ENCODE results near the gene ZNF408.

Gene ZNF408

DNA sequence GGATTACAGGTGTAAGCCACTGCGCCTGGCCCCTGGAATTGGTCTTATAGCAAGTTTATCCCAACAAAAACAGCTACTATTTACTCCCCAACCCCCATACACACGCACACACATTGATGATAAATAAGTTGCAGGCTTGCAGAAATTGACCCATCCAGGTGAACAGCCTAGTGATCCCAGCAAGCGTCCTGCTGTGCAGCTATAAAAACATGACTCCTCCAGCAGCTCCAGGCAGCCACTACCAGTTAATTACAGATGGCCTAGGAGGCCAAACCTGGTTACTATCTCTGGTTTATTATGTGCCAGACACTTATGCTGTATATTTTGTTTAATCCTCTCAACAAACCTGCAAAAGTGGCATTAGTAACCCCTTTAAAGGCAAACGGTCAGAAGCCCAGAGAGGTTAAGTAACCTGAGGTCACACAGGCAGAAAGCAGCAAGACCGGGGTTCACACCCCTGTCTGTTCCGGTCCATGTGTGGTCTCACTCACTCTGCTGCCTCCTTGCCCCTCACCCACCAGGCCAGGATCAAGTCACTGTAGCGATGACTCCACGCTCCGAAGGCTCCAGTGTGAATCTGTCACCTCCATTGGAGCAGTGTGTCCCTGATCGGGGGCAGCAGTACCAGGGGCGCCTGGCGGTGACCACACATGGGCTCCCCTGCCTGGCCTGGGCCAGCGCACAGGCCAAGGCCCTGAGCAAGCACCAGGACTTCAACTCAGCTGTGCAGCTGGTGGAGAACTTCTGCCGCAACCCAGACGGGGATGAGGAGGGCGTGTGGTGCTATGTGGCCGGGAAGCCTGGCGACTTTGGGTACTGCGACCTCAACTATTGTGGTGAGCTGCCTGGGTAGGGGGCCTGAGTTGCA is 24.7 kb downstream of the ZNF408 start:
- in situ Hi-C loops (cut with MboI; ENCODE audit: low sequenced_read_pairs): no loop called here

- in situ Hi-C loops (cut with MboI; ENCODE audit: low sequenced_read_pairs): no loop called here
Observed at GRCh38 chr11:46726206-46726862, 25.5 kb downstream of the ZNF408 start.

DNA sequence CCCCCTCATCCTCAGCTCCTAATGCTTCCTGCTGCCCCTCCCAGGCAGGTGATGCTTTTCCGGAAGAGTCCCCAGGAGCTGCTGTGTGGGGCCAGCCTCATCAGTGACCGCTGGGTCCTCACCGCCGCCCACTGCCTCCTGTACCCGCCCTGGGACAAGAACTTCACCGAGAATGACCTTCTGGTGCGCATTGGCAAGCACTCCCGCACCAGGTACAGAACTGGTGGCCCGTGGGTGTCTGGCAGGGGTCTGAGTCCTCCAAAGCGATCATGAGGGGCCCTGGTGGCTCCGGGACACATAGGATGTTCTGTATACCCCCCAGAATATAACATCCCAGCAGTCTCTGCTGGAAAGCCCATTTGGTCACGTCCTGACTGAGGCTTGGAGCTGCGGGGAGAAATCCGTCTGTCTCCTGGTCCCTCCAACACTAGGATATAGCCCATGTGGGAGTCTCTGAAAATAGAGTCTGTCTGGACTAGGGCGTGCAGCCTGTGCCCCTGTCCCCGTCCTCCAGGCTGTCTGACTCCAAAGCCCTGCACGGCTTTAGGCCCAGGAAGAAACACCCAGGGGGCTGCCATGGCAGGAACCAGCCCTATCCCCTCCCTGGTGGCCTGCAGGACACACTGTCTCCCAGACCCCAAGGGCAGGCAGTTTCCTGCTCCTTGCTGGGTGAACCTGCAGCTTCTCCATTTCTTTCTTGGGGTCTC is 27.3 kb downstream of the ZNF408 start:
- in situ Hi-C loops (cut with MboI; ENCODE audit: low sequenced_read_pairs): no loop called here

DNA sequence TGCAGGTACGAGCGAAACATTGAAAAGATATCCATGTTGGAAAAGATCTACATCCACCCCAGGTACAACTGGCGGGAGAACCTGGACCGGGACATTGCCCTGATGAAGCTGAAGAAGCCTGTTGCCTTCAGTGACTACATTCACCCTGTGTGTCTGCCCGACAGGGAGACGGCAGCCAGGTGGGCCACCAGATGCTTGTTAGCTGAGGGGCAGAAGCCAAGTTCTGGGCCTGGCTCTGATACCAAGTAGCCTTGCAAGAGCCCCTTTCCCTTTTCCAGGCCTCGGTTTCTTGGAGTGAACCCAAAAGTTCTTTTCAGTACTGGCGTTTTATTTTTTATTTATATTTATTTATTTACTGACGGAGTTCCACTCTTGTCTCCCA is 27.8 kb downstream of the ZNF408 start:
- in situ Hi-C loops (cut with MboI; ENCODE audit: low sequenced_read_pairs): no loop called here

- in situ Hi-C loops (cut with MboI; ENCODE audit: low sequenced_read_pairs): no loop called here
Observed at GRCh38 chr11:46729110-46730027, 28.5 kb downstream of the ZNF408 start.

DNA sequence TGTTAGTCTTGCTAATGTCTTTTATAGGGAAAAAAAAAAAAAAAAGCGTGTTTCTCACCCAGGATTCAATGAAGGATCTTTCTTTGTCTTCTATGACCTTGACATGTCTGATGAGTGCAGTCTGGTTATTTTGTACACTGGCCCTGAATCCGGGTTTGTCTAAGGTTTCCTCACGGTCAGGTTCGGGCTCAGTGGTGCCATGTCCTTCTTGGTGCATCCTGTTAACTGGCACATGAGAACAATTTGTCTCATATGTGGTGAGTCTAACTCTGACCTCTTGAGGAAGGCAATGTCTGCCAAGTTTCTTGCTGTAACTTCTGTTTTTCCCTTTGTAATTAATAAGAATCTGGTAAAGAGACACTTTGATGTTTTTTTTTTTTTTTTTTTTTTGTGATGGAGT is 30.7 kb downstream of the ZNF408 start:
- in situ Hi-C loops (cut with MboI; ENCODE audit: low sequenced_read_pairs): no loop called here

- in situ Hi-C loops (cut with MboI; ENCODE audit: low sequenced_read_pairs): no loop called here
Observed at GRCh38 chr11:46733234-46733633, 32.4 kb downstream of the ZNF408 start.

DNA sequence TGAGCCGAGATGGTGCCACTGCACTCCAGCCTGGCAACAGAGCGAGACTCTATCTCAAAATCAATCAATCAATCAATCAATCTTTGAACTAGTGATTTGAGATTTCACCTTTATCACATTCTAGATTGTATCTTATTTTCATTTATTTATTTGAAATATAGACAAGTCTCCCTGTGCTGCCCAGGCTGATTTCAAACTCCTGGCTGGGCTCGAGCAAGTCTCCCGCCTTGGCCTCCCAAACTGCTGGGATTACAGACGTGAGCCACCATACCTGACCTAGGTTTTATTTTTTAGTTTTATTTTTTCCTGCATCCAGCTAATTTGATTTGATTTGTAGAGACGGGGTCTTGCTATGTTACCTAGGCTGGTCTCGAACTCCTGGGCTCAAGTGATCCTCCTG is 35.3 kb downstream of the ZNF408 start:
- in situ Hi-C loops (cut with MboI; ENCODE audit: low sequenced_read_pairs): no loop called here

DNA sequence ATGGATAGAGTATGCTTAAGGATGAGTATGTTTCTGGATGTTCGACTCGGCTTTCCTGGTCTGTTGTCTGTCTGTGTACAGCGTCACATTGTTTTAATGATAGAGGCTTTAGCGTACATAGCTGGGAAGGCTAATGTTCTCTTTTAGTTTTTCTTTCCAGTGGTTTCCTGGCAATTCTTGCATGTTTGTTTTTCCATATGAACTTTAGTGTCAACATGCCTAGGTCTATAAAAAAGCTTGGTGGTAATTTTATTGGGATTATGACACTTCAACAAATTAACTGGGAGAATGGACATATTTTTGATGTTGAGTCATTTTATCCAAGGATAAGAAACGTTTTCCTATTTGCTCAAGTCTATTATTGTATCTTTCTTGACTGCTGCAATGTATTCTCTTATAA is 35.8 kb downstream of the ZNF408 start:
- in situ Hi-C loops (cut with MboI; ENCODE audit: low sequenced_read_pairs): no loop called here

GRCh38 chr11:46737699-46738098 is 36.9 kb downstream of the ZNF408 start:
- in situ Hi-C loops (cut with MboI; ENCODE audit: low sequenced_read_pairs): no loop called here

DNA sequence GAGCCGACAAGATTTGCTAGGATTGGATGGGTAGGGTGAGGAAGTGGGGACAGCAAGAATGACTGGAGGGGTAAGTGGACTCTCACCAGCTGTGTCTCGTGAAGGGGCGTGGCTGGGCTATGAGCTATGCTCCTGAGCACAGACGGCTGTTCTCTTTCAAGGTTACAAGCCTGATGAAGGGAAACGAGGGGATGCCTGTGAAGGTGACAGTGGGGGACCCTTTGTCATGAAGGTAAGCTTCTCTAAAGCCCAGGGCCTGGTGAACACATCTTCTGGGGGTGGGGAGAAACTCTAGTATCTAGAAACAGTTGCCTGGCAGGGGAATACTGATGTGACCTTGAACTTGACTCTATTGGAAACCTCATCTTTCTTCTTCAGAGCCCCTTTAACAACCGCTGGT is 38.1 kb downstream of the ZNF408 start:
- in situ Hi-C loops (cut with MboI; ENCODE audit: low sequenced_read_pairs): no loop called here

- in situ Hi-C loops (cut with MboI; ENCODE audit: low sequenced_read_pairs): no loop called here
Observed at GRCh38 chr11:46741600-46742484, 41.0 kb downstream of the ZNF408 start.

DNA sequence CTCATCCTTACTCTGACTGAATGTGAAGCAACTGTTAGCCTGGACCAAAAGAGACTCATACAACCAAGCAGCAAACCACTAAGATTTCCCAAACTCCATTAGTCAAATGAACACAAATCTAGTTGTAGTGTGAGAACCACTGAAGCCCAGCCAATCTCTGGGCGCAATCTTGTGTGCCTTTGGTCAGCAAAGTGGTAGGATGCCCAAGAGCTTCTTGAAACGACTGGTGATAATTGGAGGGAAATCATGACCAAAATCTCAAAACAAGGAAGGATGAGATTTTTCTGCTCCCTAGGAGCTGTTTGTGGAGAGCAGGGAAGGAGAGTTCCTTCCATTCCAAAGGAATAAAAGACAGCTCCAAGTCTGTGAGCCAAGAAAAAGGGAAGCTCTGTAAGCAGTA is 42.2 kb downstream of the ZNF408 start:
- in situ Hi-C loops (cut with MboI; ENCODE audit: low sequenced_read_pairs): no loop called here

DNA sequence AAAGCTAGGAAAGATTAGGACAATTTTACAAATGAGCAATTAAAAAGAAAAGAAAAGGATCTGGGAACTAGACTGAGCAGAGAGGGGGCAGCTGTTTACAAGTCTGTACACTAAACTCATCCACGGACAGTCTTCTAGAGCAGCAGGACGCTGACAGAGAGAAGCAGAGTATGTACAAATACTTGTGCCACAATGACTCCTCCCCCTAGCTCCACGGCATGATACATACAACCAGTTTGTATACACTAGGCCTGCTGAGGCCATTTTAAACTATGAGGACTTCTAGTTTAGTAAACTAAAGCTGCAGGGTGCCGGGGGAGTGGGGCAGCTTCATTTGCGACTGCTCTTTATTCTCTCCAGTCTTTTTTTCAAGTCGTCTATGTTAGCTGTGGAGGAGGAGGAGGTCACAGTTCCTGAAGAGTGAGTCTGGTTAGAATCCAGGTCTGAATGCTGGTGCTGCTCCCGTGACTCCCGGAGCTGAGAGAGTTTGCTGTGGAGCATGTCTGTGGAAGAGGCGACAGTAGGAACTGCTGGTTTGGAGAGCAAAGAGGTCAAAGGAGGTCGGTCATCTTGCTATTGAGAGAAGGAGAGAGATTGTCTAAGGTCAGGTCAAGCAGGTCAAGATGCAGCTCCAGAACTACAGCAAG is 43.0 kb downstream of the ZNF408 start:
- in situ Hi-C loops (cut with MboI; ENCODE audit: low sequenced_read_pairs): no loop called here

DNA sequence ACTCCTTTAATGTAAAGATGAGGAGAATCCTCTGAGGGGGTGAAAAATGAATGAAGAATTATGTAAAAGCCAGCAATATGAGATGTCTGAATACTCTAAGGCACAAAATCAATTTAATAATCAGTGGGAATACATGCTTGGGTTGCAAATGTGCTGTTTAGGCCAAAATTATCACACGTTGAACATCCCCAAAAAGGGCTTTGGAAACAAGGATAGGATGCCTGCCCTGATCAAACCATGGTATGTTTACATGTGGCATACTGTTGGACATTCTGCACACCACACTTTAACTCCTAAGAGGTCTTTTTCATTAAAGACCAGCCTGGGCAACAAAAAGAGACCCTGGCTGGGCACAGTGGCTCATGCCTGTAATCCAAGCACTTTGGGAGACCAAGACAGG is 44.5 kb downstream of the ZNF408 start:
- in situ Hi-C loops (cut with MboI; ENCODE audit: low sequenced_read_pairs): no loop called here

DNA sequence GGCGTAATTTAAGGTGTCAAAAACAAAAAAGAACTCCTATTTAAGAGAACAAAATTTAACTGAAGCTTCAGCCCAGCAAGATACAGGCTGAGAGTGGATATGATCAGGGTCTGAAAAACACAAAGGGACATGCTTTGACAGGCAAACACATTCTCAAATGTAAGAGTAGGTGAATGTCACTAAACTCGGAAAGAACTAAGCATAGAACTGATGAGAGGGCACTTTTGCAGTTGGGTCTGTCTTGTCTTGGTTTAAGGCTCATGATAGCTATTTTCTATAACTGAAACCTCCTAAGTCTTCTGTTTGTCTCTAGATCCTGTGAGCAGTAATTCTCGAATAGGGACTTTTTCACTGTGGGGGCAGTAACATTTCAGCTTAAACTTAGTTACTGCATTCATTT is 45.2 kb downstream of the ZNF408 start:
- in situ Hi-C loops (cut with MboI; ENCODE audit: low sequenced_read_pairs): no loop called here

- in situ Hi-C loops (cut with MboI; ENCODE audit: low sequenced_read_pairs): no loop called here
Observed at GRCh38 chr11:46747150-46747549, 46.3 kb downstream of the ZNF408 start.
